HepG2 (cell line): ENCODE results near the gene STK24. TPM values are rescaled to one million over a fixed set of nuclear protein-coding genes. Genes with fewer than 3 reads are reported as not detected.

Experiments used
- GTF2F1 ChIP-seq: fragments of 150-350 bp; IDR thresholded peaks from 2 replicates; pipeline ENCODE4 v1.6.1; 2014; ENCODE audit warnings: low read length
- NONO ChIP-seq, 2 experiments: fragments of 450-650 bp in 1 of 2; sonication (generic) in 1 of 2; formaldehyde crosslinking in 1 of 2; IDR thresholded peaks in 1 of 2; conservative IDR thresholded peaks in 1 of 2; 2 replicates each; pipeline versions ENCODE4 v1.6.1 to v1.8.0; 2017 to 2022; ENCODE audit warnings: mild to moderate bottlenecking in 1 of 2, missing genetic modification reagents in 1 of 2, moderate library complexity in 1 of 2
- NPAS2 ChIP-seq: sonication (generic); formaldehyde crosslinking; IDR thresholded peaks from 2 replicates; pipeline ENCODE4 v1.8.0; 2022; ENCODE audit warnings: mild to moderate bottlenecking, missing genetic modification reagents, borderline replicate concordance
- SRSF4 ChIP-seq: fragments of 200-400 bp; formaldehyde crosslinking; IDR thresholded peaks from one replicate; pipeline ENCODE4 v1.6.1; 2018; ENCODE audit warnings: mild to moderate bottlenecking, low read depth, low read length, moderate library complexity; ENCODE audit not compliant: poor library complexity, severe bottlenecking
- ZFP1 ChIP-seq: IDR thresholded peaks from 2 replicates; pipeline ENCODE4 v1.6.1; 2016
- ZFP36 ChIP-seq: fragments of 150-350 bp; IDR thresholded peaks from 2 replicates; pipeline ENCODE4 v1.6.1; 2018; ENCODE audit warnings: borderline replicate concordance, low read length, low read depth; ENCODE audit not compliant: partially characterized antibody
- ZNF24 ChIP-seq: fragments of 450-650 bp; IDR thresholded peaks from 2 replicates; pipeline ENCODE4 v1.6.1; 2017; ENCODE audit warnings: antibody characterized with exemption, mild to moderate bottlenecking
- ZNF263 ChIP-seq: sonication (generic); formaldehyde crosslinking; IDR thresholded peaks from 2 replicates; pipeline ENCODE4 v1.4.0; 2020; ENCODE audit warnings: missing genetic modification reagents
- ZNF383 ChIP-seq: sonication (generic); formaldehyde crosslinking; IDR thresholded peaks from 2 replicates; pipeline ENCODE4 v1.4.0; 2020; ENCODE audit warnings: missing genetic modification reagents, mild to moderate bottlenecking, borderline replicate concordance
- ZNF7 ChIP-seq: IDR thresholded peaks from 2 replicates; pipeline ENCODE4 v1.6.1; 2016; ENCODE audit warnings: missing biosample characterization, missing genetic modification reagents
- ZNF761 ChIP-seq: sonication (generic); formaldehyde crosslinking; conservative IDR thresholded peaks from 2 replicates; pipeline ENCODE4 v1.4.0; 2020; ENCODE audit warnings: mild to moderate bottlenecking, missing genetic modification reagents
- polyA plus RNA-seq, 8 experiments: library from polyadenylated mRNA; depleted of rRNA in 3 of 8; stranded (reverse) in 7 of 8; unstranded in 1 of 8; fragments of >200 nt; fragmentation: Illumina TruSeq in 4 of 8; extraction: Trizol in 4 of 8; gene quantifications; 2 replicates each; pipeline versions ENCODE4 v1.2.1 to v1.2.3, GENCODE V29; 2011 to 2016; ENCODE audit warnings: low read depth in 4 of 8, missing spikeins in 1 of 8, mixed read lengths in 1 of 8; ENCODE audit not compliant: insufficient read depth in 1 of 8
- total RNA-seq, 5 experiments: library from RNA; depleted of rRNA; stranded (reverse); fragments of >200 nt; fragmentation: Illumina TruSeq; extraction: Trizol; gene quantifications; 2 replicates each; pipeline ENCODE4 v1.2.3, GENCODE V29; 2016; ENCODE audit warnings: low read depth in 1 of 5
- TF ChIP-seq, protein P1 (sequence below): sonication (generic); formaldehyde crosslinking; IDR thresholded peaks from 2 replicates; pipeline ENCODE4 v1.4.0; 2020; ENCODE audit warnings: low read depth, missing genetic modification reagents
- TF ChIP-seq, protein P2 (sequence below): IDR thresholded peaks from 2 replicates; pipeline ENCODE4 v1.6.1; 2016; ENCODE audit warnings: low read depth, control low read depth
- TF ChIP-seq, protein P3 (sequence below): sonication (generic); formaldehyde crosslinking; IDR thresholded peaks from 2 replicates; pipeline ENCODE4 v1.5.1; 2020; ENCODE audit warnings: missing genetic modification reagents, mild to moderate bottlenecking, borderline replicate concordance
- TF ChIP-seq, protein P4 (sequence below): IDR thresholded peaks from 2 replicates; pipeline ENCODE4 v1.6.1; 2016; ENCODE audit warnings: mild to moderate bottlenecking, missing biosample characterization, missing genetic modification reagents
- TF ChIP-seq, protein P5 (sequence below): sonication (generic); formaldehyde crosslinking; IDR thresholded peaks from 2 replicates; pipeline ENCODE4 v1.4.0; 2020; ENCODE audit warnings: missing genetic modification reagents

The STK24 gene
- total and polyA plus RNA-seq, 2 of the 13 experiments (the other 11 are each of a cell fraction or from before 2014, with no cell fraction given): 51.3 to 73.0 TPM

DNA sequence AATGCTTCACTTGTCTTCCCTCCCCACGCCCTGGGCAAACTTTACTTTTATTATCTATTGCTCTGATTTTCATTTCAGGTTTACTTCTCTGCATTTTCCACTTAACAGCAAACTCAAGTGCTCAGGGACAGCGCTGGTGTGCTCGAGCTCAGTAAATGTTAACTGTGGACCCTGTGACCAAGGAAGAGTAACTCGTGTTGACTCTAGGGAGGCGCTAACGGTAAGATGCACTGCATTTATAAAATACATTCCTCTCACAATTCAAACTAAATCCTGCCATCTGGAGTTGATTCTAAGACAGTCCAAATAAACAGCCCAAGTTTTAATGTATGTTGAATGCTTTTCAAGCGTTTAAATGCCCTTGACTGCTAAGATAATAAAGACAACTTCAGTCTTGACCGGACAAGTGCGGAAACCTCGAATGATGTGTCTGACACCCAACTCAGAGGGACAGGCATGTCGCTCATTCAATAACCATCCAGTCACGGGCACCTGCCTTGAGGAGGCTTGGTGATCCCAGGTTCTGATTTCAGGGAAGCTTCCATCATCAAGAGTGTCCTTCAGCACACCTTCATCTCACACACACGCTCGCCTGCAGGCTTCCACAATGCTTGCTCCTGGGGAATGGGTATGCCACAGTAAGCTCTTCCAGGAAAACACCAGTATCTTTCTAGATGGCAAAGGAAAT is 93.2 kb downstream of the STK24 start (continued):
- TF ChIP-seq, protein P1, sequence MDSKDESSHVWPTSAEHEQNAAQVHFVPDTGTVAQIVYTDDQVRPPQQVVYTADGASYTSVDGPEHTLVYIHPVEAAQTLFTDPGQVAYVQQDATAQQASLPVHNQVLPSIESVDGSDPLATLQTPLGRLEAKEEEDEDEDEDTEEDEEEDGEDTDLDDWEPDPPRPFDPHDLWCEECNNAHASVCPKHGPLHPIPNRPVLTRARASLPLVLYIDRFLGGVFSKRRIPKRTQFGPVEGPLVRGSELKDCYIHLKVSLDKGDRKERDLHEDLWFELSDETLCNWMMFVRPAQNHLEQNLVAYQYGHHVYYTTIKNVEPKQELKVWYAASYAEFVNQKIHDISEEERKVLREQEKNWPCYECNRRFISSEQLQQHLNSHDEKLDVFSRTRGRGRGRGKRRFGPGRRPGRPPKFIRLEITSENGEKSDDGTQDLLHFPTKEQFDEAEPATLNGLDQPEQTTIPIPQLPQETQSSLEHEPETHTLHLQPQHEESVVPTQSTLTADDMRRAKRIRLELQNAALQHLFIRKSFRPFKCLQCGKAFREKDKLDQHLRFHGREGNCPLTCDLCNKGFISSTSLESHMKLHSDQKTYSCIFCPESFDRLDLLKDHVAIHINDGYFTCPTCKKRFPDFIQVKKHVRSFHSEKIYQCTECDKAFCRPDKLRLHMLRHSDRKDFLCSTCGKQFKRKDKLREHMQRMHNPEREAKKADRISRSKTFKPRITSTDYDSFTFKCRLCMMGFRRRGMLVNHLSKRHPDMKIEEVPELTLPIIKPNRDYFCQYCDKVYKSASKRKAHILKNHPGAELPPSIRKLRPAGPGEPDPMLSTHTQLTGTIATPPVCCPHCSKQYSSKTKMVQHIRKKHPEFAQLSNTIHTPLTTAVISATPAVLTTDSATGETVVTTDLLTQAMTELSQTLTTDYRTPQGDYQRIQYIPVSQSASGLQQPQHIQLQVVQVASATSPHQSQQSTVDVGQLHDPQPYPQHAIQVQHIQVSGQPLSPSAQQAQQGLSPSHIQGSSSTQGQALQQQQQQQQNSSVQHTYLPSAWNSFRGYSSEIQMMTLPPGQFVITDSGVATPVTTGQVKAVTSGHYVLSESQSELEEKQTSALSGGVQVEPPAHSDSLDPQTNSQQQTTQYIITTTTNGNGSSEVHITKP: no peak
- TF ChIP-seq, protein P2, sequence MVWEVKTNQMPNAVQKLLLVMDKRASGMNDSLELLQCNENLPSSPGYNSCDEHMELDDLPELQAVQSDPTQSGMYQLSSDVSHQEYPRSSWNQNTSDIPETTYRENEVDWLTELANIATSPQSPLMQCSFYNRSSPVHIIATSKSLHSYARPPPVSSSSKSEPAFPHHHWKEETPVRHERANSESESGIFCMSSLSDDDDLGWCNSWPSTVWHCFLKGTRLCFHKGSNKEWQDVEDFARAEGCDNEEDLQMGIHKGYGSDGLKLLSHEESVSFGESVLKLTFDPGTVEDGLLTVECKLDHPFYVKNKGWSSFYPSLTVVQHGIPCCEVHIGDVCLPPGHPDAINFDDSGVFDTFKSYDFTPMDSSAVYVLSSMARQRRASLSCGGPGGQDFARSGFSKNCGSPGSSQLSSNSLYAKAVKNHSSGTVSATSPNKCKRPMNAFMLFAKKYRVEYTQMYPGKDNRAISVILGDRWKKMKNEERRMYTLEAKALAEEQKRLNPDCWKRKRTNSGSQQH (CRISPR knock-in tag): no peak
- TF ChIP-seq NONO (IDR thresholded peaks at IDR 0.05): no peak
- TF ChIP-seq NONO (CRISPR knock-in tag; conservative IDR thresholded peaks at IDR 0.05): no peak
- TF ChIP-seq ZNF263: peak; percentile 8; the same call in 1 of the 2 replicates
- TF ChIP-seq ZNF24: no peak
- TF ChIP-seq SRSF4: no peak
- TF ChIP-seq, protein P3, sequence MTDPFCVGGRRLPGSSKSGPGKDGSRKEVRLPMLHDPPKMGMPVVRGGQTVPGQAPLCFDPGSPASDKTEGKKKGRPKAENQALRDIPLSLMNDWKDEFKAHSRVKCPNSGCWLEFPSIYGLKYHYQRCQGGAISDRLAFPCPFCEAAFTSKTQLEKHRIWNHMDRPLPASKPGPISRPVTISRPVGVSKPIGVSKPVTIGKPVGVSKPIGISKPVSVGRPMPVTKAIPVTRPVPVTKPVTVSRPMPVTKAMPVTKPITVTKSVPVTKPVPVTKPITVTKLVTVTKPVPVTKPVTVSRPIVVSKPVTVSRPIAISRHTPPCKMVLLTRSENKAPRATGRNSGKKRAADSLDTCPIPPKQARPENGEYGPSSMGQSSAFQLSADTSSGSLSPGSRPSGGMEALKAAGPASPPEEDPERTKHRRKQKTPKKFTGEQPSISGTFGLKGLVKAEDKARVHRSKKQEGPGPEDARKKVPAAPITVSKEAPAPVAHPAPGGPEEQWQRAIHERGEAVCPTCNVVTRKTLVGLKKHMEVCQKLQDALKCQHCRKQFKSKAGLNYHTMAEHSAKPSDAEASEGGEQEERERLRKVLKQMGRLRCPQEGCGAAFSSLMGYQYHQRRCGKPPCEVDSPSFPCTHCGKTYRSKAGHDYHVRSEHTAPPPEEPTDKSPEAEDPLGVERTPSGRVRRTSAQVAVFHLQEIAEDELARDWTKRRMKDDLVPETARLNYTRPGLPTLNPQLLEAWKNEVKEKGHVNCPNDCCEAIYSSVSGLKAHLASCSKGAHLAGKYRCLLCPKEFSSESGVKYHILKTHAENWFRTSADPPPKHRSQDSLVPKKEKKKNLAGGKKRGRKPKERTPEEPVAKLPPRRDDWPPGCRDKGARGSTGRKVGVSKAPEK (CRISPR knock-in tag): no peak
- TF ChIP-seq, protein P4, sequence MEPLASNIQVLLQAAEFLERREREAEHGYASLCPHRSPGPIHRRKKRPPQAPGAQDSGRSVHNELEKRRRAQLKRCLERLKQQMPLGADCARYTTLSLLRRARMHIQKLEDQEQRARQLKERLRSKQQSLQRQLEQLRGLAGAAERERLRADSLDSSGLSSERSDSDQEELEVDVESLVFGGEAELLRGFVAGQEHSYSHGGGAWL (CRISPR knock-in tag): no peak
- no peak for TF ChIP-seq ZNF7 (CRISPR knock-in tag)
- TF ChIP-seq ZNF383: 0 out of 2 replicates have a peak, but pooled peaks have one; percentile 47
- no peak for TF ChIP-seq ZNF761 (CRISPR knock-in tag)
- TF ChIP-seq ZFP1 (CRISPR knock-in tag): no peak
- TF ChIP-seq NPAS2 (CRISPR knock-in tag): no peak
- TF ChIP-seq, protein P5, sequence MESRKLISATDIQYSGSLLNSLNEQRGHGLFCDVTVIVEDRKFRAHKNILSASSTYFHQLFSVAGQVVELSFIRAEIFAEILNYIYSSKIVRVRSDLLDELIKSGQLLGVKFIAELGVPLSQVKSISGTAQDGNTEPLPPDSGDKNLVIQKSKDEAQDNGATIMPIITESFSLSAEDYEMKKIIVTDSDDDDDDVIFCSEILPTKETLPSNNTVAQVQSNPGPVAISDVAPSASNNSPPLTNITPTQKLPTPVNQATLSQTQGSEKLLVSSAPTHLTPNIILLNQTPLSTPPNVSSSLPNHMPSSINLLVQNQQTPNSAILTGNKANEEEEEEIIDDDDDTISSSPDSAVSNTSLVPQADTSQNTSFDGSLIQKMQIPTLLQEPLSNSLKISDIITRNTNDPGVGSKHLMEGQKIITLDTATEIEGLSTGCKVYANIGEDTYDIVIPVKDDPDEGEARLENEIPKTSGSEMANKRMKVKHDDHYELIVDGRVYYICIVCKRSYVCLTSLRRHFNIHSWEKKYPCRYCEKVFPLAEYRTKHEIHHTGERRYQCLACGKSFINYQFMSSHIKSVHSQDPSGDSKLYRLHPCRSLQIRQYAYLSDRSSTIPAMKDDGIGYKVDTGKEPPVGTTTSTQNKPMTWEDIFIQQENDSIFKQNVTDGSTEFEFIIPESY (CRISPR knock-in tag): 0 out of 2 replicates have a peak, but pooled peaks have one; percentile 37
- no peak for TF ChIP-seq GTF2F1
- no peak for TF ChIP-seq ZFP36
